ENCODE measurements around the gene TBCEL. TPM values are rescaled to one million over a fixed set of nuclear protein-coding genes. Genes with fewer than 3 reads are reported as not detected.

TBCEL gene
- total and polyA plus RNA-seq, 2 donors (not counting 3 experiments of a cell fraction or from before 2014, with no cell fraction given) = 5.6 to 19.5 TPM

DNA sequence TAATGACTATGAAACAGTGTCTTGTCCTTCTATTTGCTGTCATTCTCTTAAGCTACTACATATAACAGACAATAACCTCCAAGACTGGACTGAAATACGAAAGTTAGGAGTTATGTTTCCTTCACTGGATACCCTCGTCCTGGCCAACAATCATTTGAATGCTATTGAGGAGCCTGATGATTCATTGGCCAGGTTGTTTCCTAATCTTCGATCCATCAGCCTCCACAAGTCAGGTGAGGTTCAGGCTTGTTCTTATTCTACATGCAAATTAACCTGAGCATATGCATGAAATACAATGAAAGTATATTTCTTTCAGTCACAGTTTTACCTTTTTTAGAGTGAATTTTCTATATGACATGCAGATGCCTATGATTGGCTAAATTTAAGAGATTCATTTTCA lies 31.2 kb downstream of the TBCEL start:
- dilution Hi-C loops (cut with MboI; ENCODE audit: extremely low pct_ligation_motif_present, low sequenced_read_pairs) = no loop called here

More for the DNA sequence above, 31.2 kb downstream of the TBCEL start:
- Histone ChIP-seq H3K27ac (ENCODE audit: insufficient read depth, low read depth, low read length) (no peak overlapping the region), H4K20me1 (replicated peaks; ENCODE audit: control insufficient read depth, extremely low read depth, insufficient read depth, low read length) (no peaks in the 10 kb centered on the region), H3K4me2 (ENCODE audit: insufficient read depth, low read length) (no peak overlapping the region), H3K4me3 (replicated peaks in 1 of 3; ENCODE audit: insufficient read depth in 1 of 3, low read depth in 1 of 3, low read length in 3 of 3) (no peak overlapping the region), H3K9ac (replicated peaks; ENCODE audit: extremely low read depth, insufficient read depth, low read length) (no peak overlapping the region), H3K9me3 (replicated peaks; ENCODE audit: control insufficient read depth, insufficient read depth, low read length) (no peaks in the 10 kb centered on the region), H3K36me3 (ENCODE audit: control insufficient read depth in 2 of 2, extremely low read depth in 1 of 2, insufficient read depth in 2 of 2, low read length in 2 of 2) (peaks cover 5 to 9% of the 10 kb centered on the region in 2 experiments), H3K9me1 (replicated peaks; ENCODE audit: control insufficient read depth, extremely low read depth, insufficient read depth, low read length) (no peaks in the 10 kb centered on the region), H3K79me2 (ENCODE audit: control insufficient read depth, insufficient read depth, low read length) (no peaks in the 10 kb centered on the region), H3K4me1 (ENCODE audit: control insufficient read depth, extremely low read depth, insufficient read depth, low read length) (no peaks in the 10 kb centered on the region), H3K27me3 (ENCODE audit: control insufficient read depth in 2 of 2, insufficient read depth in 2 of 2, low read length in 2 of 2) (no peaks in the 10 kb centered on the region), H2AFZ (ENCODE audit: low read depth, low read length) (no peak overlapping the region)
- TF ChIP-seq POLR2A (IDR thresholded peaks at IDR 0.05; ENCODE audit: low read depth, low read length) (no peak), JUN (IDR thresholded peaks at IDR 0.05; ENCODE audit: borderline replicate concordance, insufficient read depth, insufficient read length, low read depth) (no peak), GATA2 (IDR thresholded peaks at IDR 0.05; ENCODE audit: insufficient read depth, insufficient read length, low read depth, low read length) (no peak), FOS (IDR thresholded peaks at IDR 0.05; ENCODE audit: borderline replicate concordance, insufficient read depth, low read length) (no peak), EZH2 (IDR thresholded peaks at IDR 0.05; ENCODE audit: borderline replicate concordance, low read depth, low read length, severe bottlenecking) (no peak), CTCF (IDR thresholded peaks at IDR 0.05; ENCODE audit: extremely low read depth in 1 of 2, insufficient read depth in 1 of 2, low read depth in 1 of 2, low read length in 2 of 2) (no peak), POLR2AphosphoS5 (IDR thresholded peaks at IDR 0.05; ENCODE audit: insufficient read depth, low read depth, low read length) (no peak), MYC (IDR thresholded peaks at IDR 0.05; ENCODE audit: low read depth, low read length) (no peak)
- TF ChIP-seq, protein P1, sequence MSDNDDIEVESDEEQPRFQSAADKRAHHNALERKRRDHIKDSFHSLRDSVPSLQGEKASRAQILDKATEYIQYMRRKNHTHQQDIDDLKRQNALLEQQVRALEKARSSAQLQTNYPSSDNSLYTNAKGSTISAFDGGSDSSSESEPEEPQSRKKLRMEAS (IDR thresholded peaks at IDR 0.05; ENCODE audit: insufficient read depth, insufficient read length) = no peak
- BruUV-seq (replicated peaks) = no TSS peak
- DNase-seq (ENCODE audit: low read depth, low spot score) (no peak), FAIRE-seq (no peak)
- ChIA-PET POLR2A (no interaction called here), CTCF (interaction anchor here (1.1 kb wide), 1 partner anchor 44 kb away, joined by 3 read pairs; no protein-coding TSS in a partner anchor)
- intact Hi-C loops (cut with micrococcal nuclease) = no loop called here

Data from endothelial cell of umbilical vein (primary cell).